Effector CD4-positive, alpha-beta T cell (primary cell): ENCODE results near the gene SLC5A11.
"Not testable (repeated sequence)": the region's sequence is repeated elsewhere in the genome, so short reads cannot be mapped to it uniquely, and the experiment has no call there.

Source experiments
- DNase-seq: peaks from one replicate; pipeline ENCODE4 v3.0.0-alpha.2; 2020

SLC5A11 gene

DNA sequence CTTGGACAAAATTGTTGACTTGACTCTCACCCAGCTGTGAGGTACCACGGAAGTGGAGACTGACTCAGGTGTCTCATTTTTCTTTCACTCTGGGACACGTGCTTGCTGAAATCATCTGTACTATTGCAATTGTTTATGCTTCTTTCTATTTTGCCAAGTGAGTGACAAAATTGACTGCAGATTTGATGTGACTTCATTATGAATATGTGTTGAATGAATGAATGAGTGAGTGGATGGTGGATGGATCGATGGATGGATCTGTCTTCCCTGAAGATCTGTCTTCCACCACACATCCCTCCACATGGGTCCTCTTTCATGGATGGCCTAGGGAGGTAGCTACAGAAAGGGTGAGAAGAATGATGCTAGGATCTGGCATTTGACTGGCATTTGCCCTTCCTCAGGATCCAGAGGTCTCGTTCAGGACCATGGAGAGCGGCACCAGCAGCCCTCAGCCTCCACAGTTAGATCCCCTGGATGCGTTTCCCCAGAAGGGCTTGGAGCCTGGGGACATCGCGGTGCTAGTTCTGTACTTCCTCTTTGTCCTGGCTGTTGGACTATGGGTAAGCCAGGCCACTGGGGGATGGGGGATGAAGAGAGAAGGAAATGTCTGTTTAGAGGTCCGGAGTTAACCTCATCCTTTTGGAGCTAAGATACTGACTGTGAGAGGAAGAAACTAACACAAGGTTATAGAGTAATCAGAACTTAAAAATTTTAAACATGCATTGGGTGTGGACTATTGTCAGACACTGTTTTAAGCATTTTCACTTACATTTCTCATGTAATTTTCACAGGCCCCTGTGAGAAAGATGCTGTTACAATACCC is 12.7 kb downstream of the SLC5A11 start:
- peak; percentile 27 for DNase-seq

GRCh38 chr16:24861461-24861860 is 15.7 kb downstream of the SLC5A11 start:
- DNase-seq, result no peak

DNA sequence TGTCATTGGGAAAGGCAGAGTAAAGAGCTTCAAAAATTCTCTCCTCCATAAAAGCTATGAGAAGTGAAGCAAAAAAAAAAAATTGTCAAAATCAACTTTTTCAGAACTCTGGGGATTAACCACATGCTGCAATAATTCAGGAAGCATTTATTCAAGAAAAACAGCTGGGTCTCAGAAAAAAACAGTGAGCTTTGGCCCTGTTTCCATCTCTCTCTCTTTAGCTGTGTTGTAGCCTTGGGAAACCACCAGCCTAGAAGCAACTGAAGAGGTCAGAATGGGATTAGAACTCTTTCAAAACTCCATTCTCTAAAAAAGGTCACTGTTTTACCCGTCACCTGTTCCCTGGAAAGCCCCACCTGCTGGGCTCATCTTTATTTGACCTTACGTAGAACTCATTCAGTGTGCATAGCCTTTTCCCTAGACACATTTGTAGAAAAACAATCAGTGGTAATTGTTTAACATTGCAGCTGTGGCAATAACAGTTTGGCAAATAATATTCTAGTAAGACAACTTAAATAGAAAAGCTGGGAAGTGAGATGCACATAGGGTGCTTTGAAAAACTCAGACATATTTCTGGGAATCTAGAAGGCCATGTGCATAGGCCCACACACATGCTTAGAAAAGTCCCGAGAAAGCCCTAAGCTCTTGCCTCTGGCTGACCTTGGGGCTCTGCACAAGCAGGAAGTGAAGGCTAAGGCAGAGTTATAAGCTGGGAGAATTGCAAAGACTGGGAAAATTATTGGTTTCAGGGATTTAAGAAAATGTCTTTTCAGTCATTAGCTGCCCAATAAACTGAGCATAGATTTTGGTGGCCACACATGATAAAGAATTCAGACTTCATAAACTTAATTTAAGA is 18.0 kb downstream of the SLC5A11 start:
- DNase-seq, result no peak

DNA sequence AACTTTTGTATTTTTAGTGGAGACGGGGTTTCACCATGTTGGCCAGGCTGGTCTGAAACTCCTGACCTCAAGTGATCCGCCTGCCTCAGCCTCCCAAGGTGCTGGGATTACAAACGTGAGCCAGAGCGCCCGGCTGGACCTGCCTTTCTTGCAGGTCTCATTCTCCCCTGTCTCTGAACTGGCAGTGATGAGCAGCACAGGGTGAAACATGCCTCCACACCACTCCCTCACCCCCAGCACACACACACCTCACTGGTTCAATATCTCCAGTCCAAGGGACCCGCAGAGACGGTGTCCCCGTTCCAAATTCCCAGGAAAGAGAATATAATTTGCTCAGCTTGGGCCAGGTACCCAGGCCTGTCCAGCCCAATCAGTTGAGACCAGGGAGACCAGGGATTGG is 23.3 kb downstream of the SLC5A11 start:
- DNase-seq, result no peak

- no peak for DNase-seq
Observed at GRCh38 chr16:24871891-24872290, 26.1 kb downstream of the SLC5A11 start.

GRCh38 chr16:24873028-24873427 is 27.3 kb downstream of the SLC5A11 start:
- no peak for DNase-seq

DNA sequence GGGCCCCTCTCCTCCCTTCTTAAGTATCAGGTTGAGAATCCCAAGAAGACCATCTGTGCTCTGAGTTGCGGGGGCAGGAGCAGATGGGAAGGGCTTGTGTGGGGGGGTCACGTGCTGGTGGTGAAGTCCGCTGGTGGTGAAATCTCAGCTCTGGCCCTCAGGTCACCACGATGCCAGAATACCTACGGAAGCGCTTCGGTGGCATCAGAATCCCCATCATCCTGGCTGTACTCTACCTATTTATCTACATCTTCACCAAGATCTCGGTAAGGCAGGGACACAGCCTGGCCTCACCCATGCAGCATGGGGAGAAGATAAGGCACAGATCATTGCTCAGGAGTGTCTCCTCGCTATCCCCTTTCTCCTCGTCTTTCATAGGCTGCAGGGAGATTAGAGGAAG is 29.7 kb downstream of the SLC5A11 start:
- no peak for DNase-seq

DNA sequence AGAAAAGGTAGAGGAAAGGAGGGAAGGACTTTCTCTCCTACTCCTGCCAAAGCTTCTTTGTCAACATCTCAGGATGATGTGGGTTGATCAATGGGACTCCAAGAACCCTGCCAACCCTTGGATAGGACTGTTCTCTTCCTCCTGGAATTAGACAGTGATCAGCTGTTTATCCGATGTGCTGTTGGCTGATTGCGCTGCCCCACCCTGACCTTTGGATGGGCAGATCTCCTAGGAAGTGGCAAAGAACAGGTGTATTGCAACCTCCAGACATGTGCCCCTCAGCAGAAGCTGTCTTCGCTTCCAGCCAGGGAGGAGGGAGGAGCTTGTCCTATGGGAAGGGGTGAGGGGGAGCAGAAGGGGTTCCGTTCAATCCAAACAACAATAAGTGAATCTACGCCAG is 30.5 kb downstream of the SLC5A11 start:
- DNase-seq, result no peak

GRCh38 chr16:24879684-24880083 is 33.9 kb downstream of the SLC5A11 start:
- no peak for DNase-seq

DNA sequence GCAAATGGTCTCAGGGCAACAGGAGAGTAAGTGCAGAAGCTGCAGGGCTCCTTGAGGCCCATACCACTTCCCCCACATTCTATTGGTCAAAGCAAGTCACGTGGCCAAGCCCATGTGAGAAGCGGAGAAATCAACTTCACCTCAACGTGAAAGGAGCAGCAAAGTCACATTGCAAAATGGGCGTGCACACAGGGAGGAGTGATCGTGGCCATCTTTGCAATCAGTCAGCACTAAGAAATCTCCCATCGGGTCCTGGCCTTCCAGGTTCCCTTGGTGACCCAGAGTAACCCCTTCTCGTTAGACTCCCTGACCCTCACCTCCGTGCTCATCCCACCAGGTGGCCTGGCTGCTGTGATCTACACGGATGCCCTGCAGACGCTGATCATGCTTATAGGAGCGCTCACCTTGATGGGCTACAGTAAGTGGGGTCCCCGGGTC is 38.0 kb downstream of the SLC5A11 start:
- DNase-seq, result no peak

GRCh38 chr16:24887472-24887871 is 41.7 kb downstream of the SLC5A11 start:
- no peak for DNase-seq

DNA sequence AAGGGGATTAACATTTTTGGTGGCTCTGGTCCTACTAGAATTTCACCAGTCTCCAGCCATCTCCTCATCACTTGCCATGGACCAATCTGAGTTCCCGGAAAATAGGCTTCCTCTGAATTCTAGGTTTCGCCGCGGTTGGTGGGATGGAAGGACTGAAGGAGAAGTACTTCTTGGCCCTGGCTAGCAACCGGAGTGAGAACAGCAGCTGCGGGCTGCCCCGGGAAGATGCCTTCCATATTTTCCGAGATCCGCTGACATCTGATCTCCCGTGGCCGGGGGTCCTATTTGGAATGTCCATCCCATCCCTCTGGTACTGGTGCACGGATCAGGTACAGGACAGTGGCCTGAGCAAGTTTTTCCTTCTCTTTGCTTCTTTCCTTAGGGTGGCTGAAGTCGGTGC is 45.0 kb downstream of the SLC5A11 start:
- no peak for DNase-seq

DNA sequence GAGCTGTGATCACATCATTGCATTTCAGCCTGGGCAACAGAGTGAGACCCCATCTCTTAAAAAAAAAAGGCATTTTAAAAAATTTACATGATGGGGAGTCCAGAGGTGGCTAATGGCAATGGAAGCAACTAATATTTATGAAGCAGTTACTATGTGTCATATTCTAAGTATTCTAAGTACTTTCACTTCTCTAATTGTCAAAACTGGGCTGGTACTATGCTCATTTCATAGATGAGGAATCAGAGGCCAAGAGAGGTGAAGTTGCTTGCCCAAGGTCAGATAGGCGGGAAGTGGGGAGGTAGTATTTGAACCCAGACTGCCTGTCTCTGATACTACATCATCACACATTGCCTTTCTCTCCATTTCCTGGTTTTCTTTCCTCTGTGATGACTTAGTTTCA is 50.7 kb downstream of the SLC5A11 start:
- no peak for DNase-seq

DNA sequence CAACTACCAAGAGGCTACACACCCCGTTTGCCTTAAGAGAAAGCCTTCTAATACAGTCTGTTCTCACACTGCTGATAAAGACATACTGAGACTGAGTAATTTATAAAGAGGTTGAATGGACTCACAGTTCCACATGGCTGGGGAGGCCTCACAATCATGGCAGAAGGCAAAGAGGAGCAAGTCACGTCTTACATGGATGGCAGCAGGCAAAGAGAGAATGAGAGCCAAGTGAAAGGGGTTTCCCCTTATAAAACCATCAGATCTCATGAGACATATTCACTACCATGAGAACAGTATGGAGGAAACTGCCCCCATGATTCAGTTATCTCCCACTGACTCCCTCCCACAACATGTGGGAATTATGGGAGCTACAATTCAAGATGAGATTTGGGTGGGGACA is 51.8 kb downstream of the SLC5A11 start:
- not testable (repeated sequence) for DNase-seq

GRCh38 chr16:24900230-24900629 is 54.5 kb downstream of the SLC5A11 start:
- DNase-seq, result no peak

DNA sequence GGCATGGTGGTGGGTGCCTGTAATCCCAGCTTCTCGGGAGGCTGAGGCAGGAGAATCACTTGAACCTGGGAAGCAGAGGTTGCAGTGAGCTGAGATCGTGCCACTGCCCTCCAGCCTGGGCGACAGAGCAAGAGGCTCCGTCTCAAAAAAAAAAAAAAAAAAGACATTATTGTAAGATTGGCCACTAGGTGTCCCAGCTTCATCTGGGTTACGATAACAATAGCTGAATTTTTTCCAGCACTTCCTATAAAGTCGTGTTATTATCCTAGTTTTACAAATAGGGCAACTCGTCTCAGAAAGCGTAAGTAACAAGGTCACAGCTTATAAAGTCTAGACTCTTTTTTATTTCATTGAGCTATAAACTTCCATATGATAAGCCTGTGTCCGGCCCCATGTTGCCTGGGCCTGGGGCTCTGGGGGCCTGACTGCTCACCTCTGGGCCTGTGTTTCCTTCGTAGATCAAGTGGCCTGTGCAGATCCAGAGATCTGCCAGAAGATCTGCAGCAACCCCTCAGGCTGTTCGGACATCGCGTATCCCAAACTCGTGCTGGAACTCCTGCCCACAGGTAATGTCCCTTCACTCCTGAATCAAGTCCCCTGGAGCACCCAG is 60.5 kb downstream of the SLC5A11 start:
- DNase-seq, result no peak

DNA sequence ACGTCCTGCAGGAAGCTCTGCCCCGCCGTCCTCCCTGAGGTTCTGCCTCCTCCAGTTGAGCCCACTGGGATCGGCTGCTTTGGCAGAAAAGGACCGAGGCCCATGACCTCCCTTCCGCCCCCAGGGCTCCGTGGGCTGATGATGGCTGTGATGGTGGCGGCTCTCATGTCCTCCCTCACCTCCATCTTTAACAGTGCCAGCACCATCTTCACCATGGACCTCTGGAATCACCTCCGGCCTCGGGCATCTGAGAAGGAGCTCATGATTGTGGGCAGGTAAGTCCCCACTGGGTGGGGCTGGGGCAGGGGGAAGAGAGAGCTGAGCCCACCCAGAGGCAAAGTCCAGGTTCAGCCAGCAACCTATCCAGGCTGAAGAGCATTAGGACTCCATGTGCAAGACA is 61.1 kb downstream of the SLC5A11 start:
- DNase-seq, result no peak

DNA sequence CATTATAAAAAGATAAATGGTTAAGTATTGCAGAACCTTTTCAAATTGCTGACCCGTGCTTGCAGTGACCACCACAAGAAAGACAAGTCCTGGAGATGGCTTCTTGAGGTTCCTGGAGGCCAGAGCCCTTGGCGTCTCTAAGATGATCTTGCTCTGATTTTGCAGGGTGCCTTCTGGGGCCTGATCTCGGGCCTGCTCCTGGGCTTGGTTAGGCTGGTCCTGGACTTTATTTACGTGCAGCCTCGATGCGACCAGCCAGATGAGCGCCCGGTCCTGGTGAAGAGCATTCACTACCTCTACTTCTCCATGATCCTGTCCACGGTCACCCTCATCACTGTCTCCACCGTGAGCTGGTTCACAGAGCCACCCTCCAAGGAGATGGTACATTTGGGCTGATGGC is 63.0 kb downstream of the SLC5A11 start:
- DNase-seq, result no peak

- DNase-seq, result no peak
Observed at GRCh38 chr16:24909856-24910255, 64.1 kb downstream of the SLC5A11 start.

DNA sequence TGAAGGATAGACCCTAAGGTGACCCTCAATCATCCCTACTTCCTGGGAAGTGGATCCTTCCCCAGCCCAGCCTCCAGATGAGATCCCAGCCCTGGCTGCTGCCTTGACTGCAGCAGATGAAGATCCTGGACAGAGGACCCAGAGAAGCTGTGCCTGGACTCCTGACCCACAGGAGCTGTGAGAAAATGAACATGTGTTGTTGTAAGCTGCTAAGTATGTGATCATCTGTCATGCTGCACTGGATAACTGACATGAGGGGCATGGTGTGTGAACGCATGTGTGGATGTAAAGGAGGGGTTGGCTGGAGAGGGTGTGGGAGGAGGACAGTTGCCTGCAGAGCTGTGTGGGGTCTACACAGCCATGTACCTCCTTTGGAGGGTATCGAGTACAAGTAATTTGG is 69.3 kb downstream of the SLC5A11 start:
- DNase-seq, result no peak

- no peak for DNase-seq
Observed at GRCh38 chr16:24915576-24915975, 69.8 kb downstream of the SLC5A11 start.

DNA sequence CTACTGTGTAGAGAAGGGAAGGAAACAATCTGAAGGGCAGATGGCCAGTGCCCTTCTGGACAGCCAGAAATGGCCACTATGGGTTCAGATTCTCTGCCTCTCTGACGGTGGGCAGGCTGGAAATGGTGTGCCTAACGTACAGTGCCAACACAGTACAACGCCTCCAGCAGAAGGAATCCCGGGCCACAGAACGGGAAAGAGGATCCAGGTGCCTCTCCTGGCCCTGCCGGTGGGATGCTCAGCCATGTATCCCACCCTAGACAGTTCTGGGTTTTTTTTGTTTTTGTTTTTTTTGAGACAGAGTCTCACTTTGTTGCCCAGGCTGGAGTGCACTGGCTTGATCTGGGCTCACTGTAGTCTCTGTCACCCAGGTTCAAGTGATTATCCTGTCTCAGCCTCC is 71.5 kb downstream of the SLC5A11 start:
- DNase-seq, result no peak

DNA sequence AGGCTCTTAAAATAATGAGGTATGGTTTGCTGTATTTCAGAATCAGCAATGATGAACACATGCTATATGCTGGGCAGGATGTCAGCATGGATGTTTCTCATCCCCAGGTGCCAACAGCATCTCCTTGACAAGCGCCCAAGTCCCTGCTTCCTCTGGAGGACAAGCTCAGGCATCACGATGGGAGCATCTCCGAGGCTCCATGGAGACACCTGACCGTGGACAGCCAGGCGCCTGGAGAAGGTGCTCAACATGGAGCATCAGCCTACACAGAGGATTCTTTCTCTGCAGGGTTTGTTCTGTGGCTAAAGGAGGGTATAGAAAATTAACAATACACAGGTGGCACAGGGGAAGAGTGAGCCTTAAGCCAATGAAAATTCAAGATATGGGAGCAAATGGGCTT is 72.1 kb downstream of the SLC5A11 start:
- no peak for DNase-seq

DNA sequence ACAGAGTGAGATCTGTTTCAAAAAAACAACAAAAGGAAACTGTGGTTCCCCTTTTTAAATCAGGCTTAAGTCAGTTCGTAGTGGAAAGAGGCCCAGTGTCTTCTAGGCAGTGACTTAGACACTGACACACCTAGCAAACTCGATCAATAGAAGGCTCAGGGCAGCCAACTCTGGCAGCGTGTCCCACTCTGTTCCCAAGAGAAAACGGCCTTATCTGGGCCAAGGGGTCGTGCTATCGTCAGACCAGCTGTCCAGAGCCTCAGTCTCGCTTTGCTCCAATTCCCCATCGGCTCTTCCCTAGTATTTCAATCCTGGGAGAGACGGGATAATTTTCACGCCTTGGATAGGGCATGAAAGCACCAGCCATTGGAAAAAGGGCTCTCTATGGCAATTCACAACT is 72.9 kb downstream of the SLC5A11 start:
- DNase-seq, result no peak
